WTC11 (cell line): ENCODE measurements around the gene CFAP299. TPM values are rescaled to one million over a fixed set of nuclear protein-coding genes. Genes with fewer than 3 reads are reported as not detected.

Experiments used
- ATAC-seq: fragments of 200-7000 bp; cut with Tn5 transposase; 2 replicates; pipeline ENCODE4 v1.10.0; 2021; ENCODE audit warnings: mild to moderate bottlenecking, moderate library complexity
- CTCF ChIA-PET: fragments of 300-600 bp; sonication (Branson Sonifier 250); formaldehyde crosslinking; loops from one replicate; lab custom pipeline; 2021; ENCODE audit warnings: antibody characterized with exemption; lab: Charles Lee
- POLR2A ChIA-PET: fragments of 350-600 bp; sonication (Branson Sonifier 250); formaldehyde crosslinking; loops from one replicate; lab custom pipeline; 2021; ENCODE audit warnings: antibody characterized with exemption; lab: Charles Lee
- DNase-seq: peaks from one replicate; pipeline ENCODE4 v3.0.0; 2021; ENCODE audit warnings: low spot score
- H3K27ac Mint-ChIP-seq: 2 replicates; pipeline ENCODE4 v1.8.0; 2021; ENCODE audit warnings: mixed read lengths
- H3K27me3 Mint-ChIP-seq: 2 replicates; pipeline ENCODE4 v1.8.0; 2021; ENCODE audit warnings: low read depth, mild to moderate bottlenecking, moderate library complexity, mixed read lengths
- H3K36me3 Mint-ChIP-seq: 2 replicates; pipeline ENCODE4 v1.8.0; 2021; ENCODE audit warnings: mixed read lengths
- H3K4me1 Mint-ChIP-seq: 2 replicates; pipeline ENCODE4 v1.8.0; 2022; ENCODE audit warnings: mixed read lengths
- H3K4me3 Mint-ChIP-seq: 2 replicates; pipeline ENCODE4 v1.8.0; 2021; ENCODE audit warnings: mild to moderate bottlenecking, moderate library complexity, mixed read lengths
- H3K9me3 Mint-ChIP-seq: 2 replicates; pipeline ENCODE4 v1.8.0; 2021; ENCODE audit warnings: mixed read lengths
- ATF2 ChIP-seq: sonication (generic); formaldehyde crosslinking; IDR thresholded peaks from 2 replicates; pipeline ENCODE4 v1.8.1; 2022; ENCODE audit warnings: low read depth, missing genetic modification reagents, borderline replicate concordance
- CBFB ChIP-seq: sonication (generic); formaldehyde crosslinking; IDR thresholded peaks from 2 replicates; pipeline ENCODE4 v1.8.1; 2022; ENCODE audit warnings: mild to moderate bottlenecking, low read depth, missing genetic modification reagents
- ELF4 ChIP-seq: sonication (generic); formaldehyde crosslinking; IDR thresholded peaks from 2 replicates; pipeline ENCODE4 v1.8.1; 2022; ENCODE audit warnings: low read depth, mild to moderate bottlenecking, moderate library complexity, missing genetic modification reagents
- ERG ChIP-seq: fragments of 250-450 bp; sonication (Bioruptor Pico); IDR thresholded peaks from 2 replicates; pipeline ENCODE4 v1.8.0; 2021; ENCODE audit warnings: mild to moderate bottlenecking
- ESRRA ChIP-seq: sonication (generic); formaldehyde crosslinking; IDR thresholded peaks from 2 replicates; pipeline ENCODE4 v1.8.1; 2022; ENCODE audit warnings: mild to moderate bottlenecking, missing genetic modification reagents, borderline replicate concordance
- ETV6 ChIP-seq: sonication (generic); formaldehyde crosslinking; IDR thresholded peaks from 2 replicates; pipeline ENCODE4 v1.8.1; 2022; ENCODE audit warnings: mild to moderate bottlenecking, missing genetic modification reagents
- FOXJ3 ChIP-seq: sonication (generic); formaldehyde crosslinking; IDR thresholded peaks from 2 replicates; pipeline ENCODE4 v1.9.0; 2021; ENCODE audit warnings: missing genetic modification reagents, mild to moderate bottlenecking, borderline replicate concordance
- GABPB1 ChIP-seq: sonication (generic); formaldehyde crosslinking; IDR thresholded peaks from 2 replicates; pipeline ENCODE4 v1.8.1; 2023; ENCODE audit warnings: mild to moderate bottlenecking, missing genetic modification reagents
- MAX ChIP-seq: sonication (generic); formaldehyde crosslinking; IDR thresholded peaks from 2 replicates; pipeline ENCODE4 v1.8.0; 2022; ENCODE audit warnings: mild to moderate bottlenecking, missing genetic modification reagents
- NFATC4 ChIP-seq: fragments of 250-450 bp; sonication (Bioruptor Pico); IDR thresholded peaks from 2 replicates; pipeline ENCODE4 v1.9.0; 2021; ENCODE audit warnings: mild to moderate bottlenecking
- NR2C2 ChIP-seq: sonication (generic); formaldehyde crosslinking; IDR thresholded peaks from 2 replicates; pipeline ENCODE4 v1.8.0; 2022; ENCODE audit warnings: mild to moderate bottlenecking, missing genetic modification reagents
- PRRX2 ChIP-seq: fragments of 250-450 bp; sonication (Bioruptor Pico); IDR thresholded peaks from 2 replicates; pipeline ENCODE4 v1.8.0; 2021; ENCODE audit warnings: mild to moderate bottlenecking
- RELA ChIP-seq: sonication (generic); formaldehyde crosslinking; IDR thresholded peaks from 2 replicates; pipeline ENCODE4 v1.8.1; 2022; ENCODE audit warnings: missing genetic modification reagents, mild to moderate bottlenecking, borderline replicate concordance
- SMAD3 ChIP-seq: sonication (generic); formaldehyde crosslinking; IDR thresholded peaks from 2 replicates; pipeline ENCODE4 v1.8.0; 2022; ENCODE audit warnings: missing genetic modification reagents, mild to moderate bottlenecking, borderline replicate concordance
- SOX15 ChIP-seq: fragments of 250-450 bp; sonication (Bioruptor Pico); IDR thresholded peaks from 2 replicates; pipeline ENCODE4 v1.9.0; 2021; ENCODE audit warnings: mild to moderate bottlenecking
- TEAD4 ChIP-seq: sonication (generic); formaldehyde crosslinking; IDR thresholded peaks from 2 replicates; pipeline ENCODE4 v1.8.0; 2022; ENCODE audit warnings: mild to moderate bottlenecking, missing genetic modification reagents
- TP53 ChIP-seq: sonication (generic); formaldehyde crosslinking; IDR thresholded peaks from 2 replicates; pipeline ENCODE4 v1.8.1; 2023; ENCODE audit warnings: mild to moderate bottlenecking, missing genetic modification reagents
- ZBTB21 ChIP-seq: sonication (generic); formaldehyde crosslinking; IDR thresholded peaks from 2 replicates; pipeline ENCODE4 v1.8.1; 2023; ENCODE audit warnings: mild to moderate bottlenecking, missing genetic modification reagents, borderline replicate concordance
- ZBTB43 ChIP-seq: sonication (generic); formaldehyde crosslinking; IDR thresholded peaks from 2 replicates; pipeline ENCODE4 v1.8.1; 2023; ENCODE audit warnings: mild to moderate bottlenecking, missing genetic modification reagents
- ZNF121 ChIP-seq: sonication (generic); formaldehyde crosslinking; IDR thresholded peaks from 2 replicates; pipeline ENCODE4 v1.8.0; 2023; ENCODE audit warnings: missing genetic modification reagents
- ZNF232 ChIP-seq: sonication (generic); formaldehyde crosslinking; IDR thresholded peaks from 2 replicates; pipeline ENCODE4 v1.8.0; 2022; ENCODE audit warnings: mild to moderate bottlenecking, missing genetic modification reagents
- ZNF423 ChIP-seq: fragments of 250-450 bp; sonication (Bioruptor Pico); IDR thresholded peaks from 2 replicates; pipeline ENCODE4 v2.1.2; 2022; ENCODE audit warnings: mild to moderate bottlenecking, moderate library complexity
- ZNF671 ChIP-seq: fragments of 250-450 bp; sonication (Bioruptor Pico); IDR thresholded peaks from 2 replicates; pipeline ENCODE4 v1.8.0; 2021; ENCODE audit warnings: mild to moderate bottlenecking
- total RNA-seq: library from RNA; stranded (reverse); gene quantifications from 3 replicates; pipeline ENCODE4 v1.2.3, GENCODE V29; 2021
- TF ChIP-seq, protein P1 (sequence below): sonication (generic); formaldehyde crosslinking; IDR thresholded peaks from 2 replicates; pipeline ENCODE4 v1.8.1; 2023; ENCODE audit warnings: mild to moderate bottlenecking, moderate library complexity, missing genetic modification reagents

The CFAP299 gene
- total RNA-seq, 1 experiment from 2014 or later, result not detected

- Mint-ChIP-seq H3K27me3 (no peaks in the 10 kb centered on the region), H3K27ac (no peak overlapping the region), H3K36me3 (no peaks in the 10 kb centered on the region), H3K4me3 (no peak overlapping the region), H3K9me3 (peaks cover 27% of the 10 kb centered on the region), H3K4me1 (no peaks in the 10 kb centered on the region)
- TF ChIP-seq TEAD4 (CRISPR knock-in tag), result no peak
- TF ChIP-seq SMAD3 (CRISPR knock-in tag), result no peak
- no peak for TF ChIP-seq ZNF423
- TF ChIP-seq, protein P1, sequence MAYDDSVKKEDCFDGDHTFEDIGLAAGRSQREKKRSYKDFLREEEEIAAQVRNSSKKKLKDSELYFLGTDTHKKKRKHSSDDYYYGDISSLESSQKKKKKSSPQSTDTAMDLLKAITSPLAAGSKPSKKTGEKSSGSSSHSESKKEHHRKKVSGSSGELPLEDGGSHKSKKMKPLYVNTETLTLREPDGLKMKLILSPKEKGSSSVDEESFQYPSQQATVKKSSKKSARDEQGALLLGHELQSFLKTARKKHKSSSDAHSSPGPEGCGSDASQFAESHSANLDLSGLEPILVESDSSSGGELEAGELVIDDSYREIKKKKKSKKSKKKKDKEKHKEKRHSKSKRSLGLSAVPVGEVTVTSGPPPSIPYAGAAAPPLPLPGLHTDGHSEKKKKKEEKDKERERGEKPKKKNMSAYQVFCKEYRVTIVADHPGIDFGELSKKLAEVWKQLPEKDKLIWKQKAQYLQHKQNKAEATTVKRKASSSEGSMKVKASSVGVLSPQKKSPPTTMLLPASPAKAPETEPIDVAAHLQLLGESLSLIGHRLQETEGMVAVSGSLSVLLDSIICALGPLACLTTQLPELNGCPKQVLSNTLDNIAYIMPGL, result no peak
- TF ChIP-seq ZNF671 (CRISPR knock-in tag), result no peak
- TF ChIP-seq ERG (CRISPR knock-in tag), result no peak
- TF ChIP-seq NFATC4 (CRISPR knock-in tag), result no peak
- no peak for TF ChIP-seq NR2C2 (CRISPR knock-in tag)
- TF ChIP-seq ZNF232 (CRISPR knock-in tag), result no peak
- TF ChIP-seq ZBTB21 (CRISPR knock-in tag), result no peak
- no peak for TF ChIP-seq ESRRA (CRISPR knock-in tag)
- TF ChIP-seq MAX (CRISPR knock-in tag), result no peak
- DNase-seq (no peak), ATAC-seq (no peak)
- CTCF ChIA-PET, result no interaction called here
- POLR2A ChIA-PET, result no interaction called here
These were observed 52.7 kb downstream of the CFAP299 start for GRCh38 chr4:80388284-80388607.

- Mint-ChIP-seq H3K36me3 (no peaks in the 10 kb centered on the region), H3K27me3 (no peaks in the 10 kb centered on the region), H3K27ac (no peak overlapping the region), H3K4me1 (no peaks in the 10 kb centered on the region), H3K9me3 (peaks cover 36% of the 10 kb centered on the region), H3K4me3 (no peak overlapping the region)
- DNase-seq, result no peak
- ATAC-seq, result no peak
- TF ChIP-seq ELF4 (no peak), CBFB (CRISPR knock-in tag) (no peak), TEAD4 (CRISPR knock-in tag) (no peak), TP53 (CRISPR knock-in tag) (no peak), FOXJ3 (CRISPR knock-in tag) (no peak), SOX15 (CRISPR knock-in tag) (no peak)
- CTCF ChIA-PET, result no interaction called here
- POLR2A ChIA-PET, result no interaction called here
These were observed 54.6 kb downstream of the CFAP299 start for GRCh38 chr4:80390178-80390577.

DNA sequence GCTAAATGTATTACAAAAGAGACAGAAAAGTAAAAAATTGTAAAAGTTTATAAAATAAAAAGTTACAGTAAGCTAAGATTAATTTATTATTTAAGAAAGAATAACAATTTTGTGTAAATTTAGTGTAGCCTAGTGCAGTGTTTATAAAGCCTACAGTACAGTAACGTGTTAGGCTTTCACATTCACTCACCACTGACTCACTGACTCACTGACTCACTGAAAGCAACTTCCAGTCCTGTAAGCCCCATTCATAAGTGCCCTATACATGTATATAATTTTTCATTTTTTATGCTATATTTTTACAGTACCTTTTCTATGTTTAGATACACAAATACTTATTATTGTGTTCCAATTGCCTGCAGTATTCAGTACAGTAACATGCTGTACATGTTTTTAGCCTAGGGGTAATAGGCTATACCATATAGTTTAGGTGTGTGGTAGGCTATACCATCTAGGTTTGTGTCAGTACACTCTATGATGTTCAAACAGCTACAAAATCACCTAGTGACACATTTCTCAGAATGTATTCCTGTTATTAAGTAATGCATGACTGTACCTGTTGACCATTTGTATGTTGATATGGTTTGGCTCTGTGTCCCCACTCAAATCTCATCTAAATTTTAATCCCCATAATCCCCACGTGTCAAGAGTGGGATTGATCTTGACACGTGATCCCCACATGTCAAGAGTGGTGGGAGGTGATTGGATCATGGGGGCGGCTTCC lies 57.9 kb downstream of the CFAP299 start:
- H3K27me3 Mint-ChIP-seq, result no peaks in the 10 kb centered on the region
- H3K4me1 Mint-ChIP-seq, result no peaks in the 10 kb centered on the region
- TF ChIP-seq ZNF121 (CRISPR knock-in tag) (no peak), ZBTB43 (CRISPR knock-in tag) (no peak), ZNF423 (no peak), GABPB1 (CRISPR knock-in tag) (no peak), PRRX2 (CRISPR knock-in tag) (no peak), ATF2 (CRISPR knock-in tag) (no peak), RELA (CRISPR knock-in tag) (no peak), ETV6 (CRISPR knock-in tag) (no peak), ZNF671 (CRISPR knock-in tag) (no peak), ESRRA (CRISPR knock-in tag) (no peak)
- POLR2A ChIA-PET, result no interaction called here
- H3K9me3 Mint-ChIP-seq, result peaks cover 30% of the 10 kb centered on the region
- H3K36me3 Mint-ChIP-seq, result no peaks in the 10 kb centered on the region
- DNase-seq (no peak), ATAC-seq (no peak)
- CTCF ChIA-PET, result no interaction called here
- no peak overlapping the region for H3K4me3 Mint-ChIP-seq
- H3K27ac Mint-ChIP-seq, result no peak overlapping the region
